ENCODE data around the gene LRG1. TPM values are rescaled to one million over a fixed set of nuclear protein-coding genes. Genes with fewer than 3 reads are reported as not detected.

LRG1 gene
- total RNA-seq, 2 donors from 2014 or later: 2.5 to 3.6 TPM

DNA sequence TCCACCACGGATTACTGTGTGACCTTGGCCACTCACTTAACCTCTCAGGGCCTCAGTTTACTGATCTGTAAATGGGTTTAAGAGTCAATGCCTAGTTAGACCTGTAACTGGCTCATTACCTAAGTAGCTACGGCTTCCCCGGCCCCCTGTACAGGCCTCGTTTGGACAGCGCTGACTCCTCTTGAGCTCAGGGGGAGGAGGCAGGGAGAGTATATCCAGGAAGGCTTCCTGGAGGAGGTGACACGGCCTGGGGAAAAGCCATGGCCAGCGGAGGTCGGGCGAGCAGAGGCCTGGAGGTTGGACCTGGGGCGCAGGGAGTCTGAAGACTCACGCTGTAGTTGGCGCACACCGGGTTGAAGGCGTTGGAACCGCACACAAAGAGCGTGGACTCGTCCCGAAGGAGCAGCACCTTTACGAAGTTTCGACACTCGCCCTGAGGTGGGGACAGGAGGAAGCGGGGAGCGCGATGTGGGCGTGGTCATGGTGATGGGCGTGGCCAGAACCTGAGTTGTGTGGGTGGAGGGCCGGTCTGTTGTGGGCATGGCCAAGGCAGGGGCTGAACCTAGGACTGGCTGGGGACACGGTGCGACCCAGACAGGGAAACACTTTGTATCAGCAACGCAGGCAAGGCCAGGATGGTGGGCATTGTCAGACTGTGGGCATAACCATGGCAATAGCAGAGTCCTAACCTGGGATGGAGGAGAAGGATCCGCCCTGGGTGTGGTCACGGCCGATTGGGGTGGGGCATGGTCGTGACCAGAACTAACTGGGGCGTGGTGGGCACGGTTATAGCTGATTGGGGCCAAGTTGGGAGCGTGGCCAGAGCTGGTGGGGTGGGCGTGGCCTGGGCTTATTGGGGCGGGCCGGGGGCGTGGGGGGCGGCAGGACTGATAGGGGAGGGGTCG lies 16.1 kb upstream of the LRG1 start:
- no peaks in the 10 kb centered on the region for H3K9me3 ChIP-seq
- TF ChIP-seq POLR2AphosphoS5 (IDR thresholded peaks at IDR 0.05) (no peak), POLR2A (IDR thresholded peaks at IDR 0.05) (no peak)
- TF ChIP-seq, protein P1, sequence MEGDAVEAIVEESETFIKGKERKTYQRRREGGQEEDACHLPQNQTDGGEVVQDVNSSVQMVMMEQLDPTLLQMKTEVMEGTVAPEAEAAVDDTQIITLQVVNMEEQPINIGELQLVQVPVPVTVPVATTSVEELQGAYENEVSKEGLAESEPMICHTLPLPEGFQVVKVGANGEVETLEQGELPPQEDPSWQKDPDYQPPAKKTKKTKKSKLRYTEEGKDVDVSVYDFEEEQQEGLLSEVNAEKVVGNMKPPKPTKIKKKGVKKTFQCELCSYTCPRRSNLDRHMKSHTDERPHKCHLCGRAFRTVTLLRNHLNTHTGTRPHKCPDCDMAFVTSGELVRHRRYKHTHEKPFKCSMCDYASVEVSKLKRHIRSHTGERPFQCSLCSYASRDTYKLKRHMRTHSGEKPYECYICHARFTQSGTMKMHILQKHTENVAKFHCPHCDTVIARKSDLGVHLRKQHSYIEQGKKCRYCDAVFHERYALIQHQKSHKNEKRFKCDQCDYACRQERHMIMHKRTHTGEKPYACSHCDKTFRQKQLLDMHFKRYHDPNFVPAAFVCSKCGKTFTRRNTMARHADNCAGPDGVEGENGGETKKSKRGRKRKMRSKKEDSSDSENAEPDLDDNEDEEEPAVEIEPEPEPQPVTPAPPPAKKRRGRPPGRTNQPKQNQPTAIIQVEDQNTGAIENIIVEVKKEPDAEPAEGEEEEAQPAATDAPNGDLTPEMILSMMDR (IDR thresholded peaks at IDR 0.05): no peak
- DNase-seq (ENCODE audit: low spot score): no peak
- H3K4me3 ChIP-seq: no peak overlapping the region
- 77% methylated on average over 43 of the region's 43 CpGs for WGBS
- no peaks in the 10 kb centered on the region for H3K4me1 ChIP-seq (replicated peaks)
- intact Hi-C loops (cut with DNase I): no loop called here
- H3K36me3 ChIP-seq: no peaks in the 10 kb centered on the region
- H3K27ac ChIP-seq: no peak overlapping the region
- no peaks in the 10 kb centered on the region for H3K27me3 ChIP-seq (replicated peaks; ENCODE audit: insufficient read depth)

GRCh38 chr19:4554717-4555116 lies 14.9 kb upstream of the LRG1 start:
- Histone ChIP-seq H3K4me1 (replicated peaks) (no peaks in the 10 kb centered on the region), H3K36me3 (no peaks in the 10 kb centered on the region), H3K9me3 (no peaks in the 10 kb centered on the region), H3K27ac (no peak overlapping the region), H3K4me3 (no peak overlapping the region), H3K27me3 (replicated peaks; ENCODE audit: insufficient read depth) (no peaks in the 10 kb centered on the region)
- TF ChIP-seq POLR2AphosphoS5 (IDR thresholded peaks at IDR 0.05) (no peak), POLR2A (IDR thresholded peaks at IDR 0.05) (no peak)
- TF ChIP-seq, protein P1 (IDR thresholded peaks at IDR 0.05): no peak
- no peak for DNase-seq (ENCODE audit: low spot score)
- intact Hi-C loops (cut with DNase I): no loop called here
- WGBS: 67% methylated on average over 7 of the region's 7 CpGs

GRCh38 chr19:4553775-4554174 lies 13.9 kb upstream of the LRG1 start:
- Histone ChIP-seq H3K4me3 (no peak overlapping the region), H3K9me3 (no peaks in the 10 kb centered on the region), H3K27ac (no peak overlapping the region), H3K27me3 (replicated peaks; ENCODE audit: insufficient read depth) (no peaks in the 10 kb centered on the region), H3K4me1 (replicated peaks) (no peaks in the 10 kb centered on the region), H3K36me3 (no peaks in the 10 kb centered on the region)
- no peak for DNase-seq (ENCODE audit: low spot score)
- intact Hi-C loops (cut with DNase I): no loop called here
- TF ChIP-seq POLR2A (IDR thresholded peaks at IDR 0.05): no peak
- TF ChIP-seq, protein P1 (IDR thresholded peaks at IDR 0.05): no peak
- TF ChIP-seq POLR2AphosphoS5 (IDR thresholded peaks at IDR 0.05): no peak
- WGBS: 71% methylated on average over 3 of the region's 3 CpGs

DNA sequence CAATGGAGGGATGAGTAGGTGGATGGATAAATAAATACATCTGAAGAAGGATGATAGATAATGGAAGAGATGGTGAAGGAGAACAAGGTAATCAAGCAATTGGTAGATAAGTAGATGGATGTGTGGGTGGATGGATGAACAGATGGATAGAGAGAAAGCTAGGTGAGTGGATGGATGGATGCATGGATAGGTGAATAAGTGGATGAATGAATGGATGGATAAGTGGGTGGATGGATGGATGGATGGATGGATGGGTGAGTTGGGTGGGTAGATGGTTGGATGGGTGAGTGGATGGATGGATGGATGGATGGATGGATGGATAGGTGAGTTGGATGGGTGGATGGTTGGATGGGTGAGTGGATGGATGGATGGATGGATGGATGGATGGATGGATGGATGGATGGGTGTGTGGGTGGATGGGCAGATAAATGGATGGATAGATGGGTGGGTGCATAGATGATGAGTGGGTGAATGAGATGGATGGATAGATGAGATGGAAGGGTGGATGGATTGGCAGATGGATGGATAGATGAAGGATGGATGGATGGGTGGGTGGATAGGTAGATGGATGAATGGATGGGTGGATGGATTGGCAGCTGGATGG lies 13.4 kb upstream of the LRG1 start:
- no peaks in the 10 kb centered on the region for H3K9me3 ChIP-seq
- intact Hi-C loops (cut with DNase I): no loop called here
- DNase-seq (ENCODE audit: low spot score): no peak
- TF ChIP-seq, protein P1 (IDR thresholded peaks at IDR 0.05): no peak
- TF ChIP-seq POLR2A (IDR thresholded peaks at IDR 0.05): no peak
- TF ChIP-seq POLR2AphosphoS5 (IDR thresholded peaks at IDR 0.05): no peak
- H3K36me3 ChIP-seq: no peaks in the 10 kb centered on the region
- H3K27ac ChIP-seq: no peak overlapping the region
- no peaks in the 10 kb centered on the region for H3K27me3 ChIP-seq (replicated peaks; ENCODE audit: insufficient read depth)
- H3K4me1 ChIP-seq (replicated peaks): no peaks in the 10 kb centered on the region
- no peak overlapping the region for H3K4me3 ChIP-seq

- intact Hi-C loops (cut with DNase I): no loop called here
- no peak for TF ChIP-seq POLR2AphosphoS5 (IDR thresholded peaks at IDR 0.05)
- TF ChIP-seq, protein P1 (IDR thresholded peaks at IDR 0.05): no peak
- TF ChIP-seq POLR2A (IDR thresholded peaks at IDR 0.05): no peak
- Histone ChIP-seq H3K36me3 (no peaks in the 10 kb centered on the region), H3K9me3 (no peaks in the 10 kb centered on the region), H3K4me1 (replicated peaks) (no peaks in the 10 kb centered on the region), H3K27me3 (replicated peaks; ENCODE audit: insufficient read depth) (no peaks in the 10 kb centered on the region), H3K27ac (no peak overlapping the region), H3K4me3 (no peak overlapping the region)
- no peak for DNase-seq (ENCODE audit: low spot score)
- 88% methylated on average over 18 of the region's 18 CpGs for WGBS
Observed at GRCh38 chr19:4552525-4552819, 12.6 kb upstream of the LRG1 start.
